Body of pancreas (tissue), 4 donors: ENCODE results near the gene VASH1. TPM values are rescaled to one million over a fixed set of nuclear protein-coding genes. Genes with fewer than 3 reads are reported as not detected.
A peak's percentile ranks its signal among the peaks of the same experiment; 100 is the strongest.

Experiments
- ATAC-seq: fragments of 150-250 bp; one replicate; pipeline ENCODE4 v1.9.1; 2016
- DNase-seq, 4 donors: peaks; one replicate each; pipeline ENCODE4 v3.0.0-alpha.2; 2019
- H3K27ac ChIP-seq, 4 donors: fragments of 200-600 bp; sonication (generic); 1 replicate in 3 of 4; 2 replicates in 1 of 4; pipeline versions ENCODE4 v1.5.1 to v1.6.1; 2016 to 2019; ENCODE audit warnings: mild to moderate bottlenecking in 1 of 4, mixed read lengths in 1 of 4, moderate library complexity in 1 of 4
- H3K27me3 ChIP-seq, 2 donors: fragments of 200-600 bp; sonication (generic); one replicate each; pipeline ENCODE4 v1.6.0; 2016; ENCODE audit warnings: mild to moderate bottlenecking in 1 of 2
- H3K36me3 ChIP-seq, 2 donors: fragments of 200-600 bp; sonication (generic); replicated peaks in 1 of 2; 2 replicates each; pipeline ENCODE4 v1.5.1; 2016; ENCODE audit warnings: low read depth in 2 of 2; ENCODE audit not compliant: insufficient read depth in 1 of 2
- H3K4me1 ChIP-seq: fragments of 200-600 bp; sonication (generic); one replicate; pipeline ENCODE4 v1.6.0; 2016
- H3K4me3 ChIP-seq, 2 donors: fragments of 200-600 bp; sonication (generic); 1 replicate in 1 of 2; 2 replicates in 1 of 2; pipeline ENCODE4 v1.5.1; 2016 to 2019
- H3K9me3 ChIP-seq, 3 donors: fragments of 200-600 bp; sonication (generic); 1 replicate in 2 of 3; 2 replicates in 1 of 3; pipeline ENCODE4 v1.5.1; 2016
- POLR2A ChIP-seq, 3 donors: fragments of 450-650 bp; IDR thresholded peaks; one replicate each; pipeline ENCODE4 v1.6.1; 2016; ENCODE audit warnings: antibody characterized with exemption in 3 of 3, mild to moderate bottlenecking in 2 of 3
- WGBS, 2 donors: methylation state at CpG; one replicate each; pipeline ENCODE4 v1.1.5; 2017; 5-methylcytosine and 5-hydroxymethylcytosine counted together
- intact Hi-C: fragments of 100-400 bp; cut with DNase I; formaldehyde crosslinking; loops from one replicate; pipeline ENCODE4 v1.15.1; 2023
- total RNA-seq, 2 donors: library from RNA; depleted of rRNA; stranded (reverse); fragments of >200 nt; gene quantifications; one replicate each; pipeline ENCODE4 v1.1.0, GENCODE V29; 2016
- TF ChIP-seq, protein P1 (sequence below), 7 experiments: fragments of 450-650 bp in 4 of 7; fragments of 200-600 bp in 3 of 7; sonication (generic) in 3 of 7; IDR thresholded peaks; one replicate each; pipeline ENCODE4 v1.5.1; 2016 to 2019; ENCODE audit warnings: antibody characterized with exemption in 7 of 7

The VASH1 gene
- total RNA-seq, 2 donors from 2014 or later, result 3.1 to 5.9 TPM

DNA sequence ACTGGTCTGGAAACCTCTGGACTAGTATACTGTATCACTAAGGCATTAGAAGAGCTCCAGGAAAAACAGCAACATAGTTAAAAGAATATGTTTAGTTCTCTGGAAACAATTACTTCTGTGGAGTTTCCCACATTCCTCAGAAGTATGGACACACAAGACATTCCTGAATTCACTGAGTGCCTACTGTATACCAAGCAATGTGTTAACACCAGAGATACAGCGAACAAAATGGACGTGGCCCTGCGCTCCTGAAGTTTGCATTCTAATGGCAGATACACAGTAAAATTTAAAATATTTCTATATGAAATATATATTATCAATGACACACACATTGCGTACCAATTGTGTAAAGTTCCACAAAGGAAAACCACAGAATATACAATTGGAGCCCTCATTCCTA, 50.3 kb downstream of the VASH1 start:
- 9 to 31% methylated on average over 4 of the region's 4 CpGs for WGBS, 2 donors
- Histone ChIP-seq H3K4me3 (peak overlapping the region; percentile 46 to 67), H3K4me1 (peaks cover 38% of the 10 kb centered on the region), H3K36me3 (peaks cover 0 to 10% of the 10 kb centered on the region in 2 donors), H3K27me3 (no peaks in the 10 kb centered on the region), H3K9me3 (no peaks in the 10 kb centered on the region), H3K27ac (peak overlapping the region; percentile 92 to 98 (median 96))
- TF ChIP-seq POLR2A (IDR thresholded peaks at IDR 0.05), result no peak
- TF ChIP-seq, protein P1, sequence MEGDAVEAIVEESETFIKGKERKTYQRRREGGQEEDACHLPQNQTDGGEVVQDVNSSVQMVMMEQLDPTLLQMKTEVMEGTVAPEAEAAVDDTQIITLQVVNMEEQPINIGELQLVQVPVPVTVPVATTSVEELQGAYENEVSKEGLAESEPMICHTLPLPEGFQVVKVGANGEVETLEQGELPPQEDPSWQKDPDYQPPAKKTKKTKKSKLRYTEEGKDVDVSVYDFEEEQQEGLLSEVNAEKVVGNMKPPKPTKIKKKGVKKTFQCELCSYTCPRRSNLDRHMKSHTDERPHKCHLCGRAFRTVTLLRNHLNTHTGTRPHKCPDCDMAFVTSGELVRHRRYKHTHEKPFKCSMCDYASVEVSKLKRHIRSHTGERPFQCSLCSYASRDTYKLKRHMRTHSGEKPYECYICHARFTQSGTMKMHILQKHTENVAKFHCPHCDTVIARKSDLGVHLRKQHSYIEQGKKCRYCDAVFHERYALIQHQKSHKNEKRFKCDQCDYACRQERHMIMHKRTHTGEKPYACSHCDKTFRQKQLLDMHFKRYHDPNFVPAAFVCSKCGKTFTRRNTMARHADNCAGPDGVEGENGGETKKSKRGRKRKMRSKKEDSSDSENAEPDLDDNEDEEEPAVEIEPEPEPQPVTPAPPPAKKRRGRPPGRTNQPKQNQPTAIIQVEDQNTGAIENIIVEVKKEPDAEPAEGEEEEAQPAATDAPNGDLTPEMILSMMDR (IDR thresholded peaks at IDR 0.05), result no peak
- intact Hi-C loops, result no loop called here
- DNase-seq (no peak), ATAC-seq (no peak)

DNA sequence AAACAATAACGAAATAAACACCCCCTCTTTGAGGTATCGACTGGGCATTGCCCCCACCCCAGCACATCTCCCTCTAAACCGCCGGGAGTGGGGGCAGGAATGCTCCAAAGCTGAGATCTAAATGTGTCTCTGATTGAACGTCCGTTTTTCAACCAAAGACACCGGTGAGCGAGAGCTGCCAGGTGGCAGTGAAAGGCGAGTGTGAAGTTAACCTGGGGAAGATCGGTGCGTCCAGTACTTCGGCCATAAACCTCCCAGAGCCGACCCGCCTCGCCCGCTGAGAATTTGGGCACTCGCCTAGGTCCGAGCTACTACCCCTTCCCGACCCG, 50.8 kb downstream of the VASH1 start:
- Histone ChIP-seq H3K4me3 (peak overlapping the region; percentile 46 to 67), H3K36me3 (peaks cover 0 to 10% of the 10 kb centered on the region in 2 donors), H3K4me1 (peaks cover 37% of the 10 kb centered on the region), H3K27me3 (no peaks in the 10 kb centered on the region), H3K27ac (peak overlapping the region; percentile 92 to 98 (median 96)), H3K9me3 (no peaks in the 10 kb centered on the region)
- intact Hi-C loops, result no loop called here
- ATAC-seq (peak; percentile 5), DNase-seq (no peak)
- 0% methylated on average over 12 to 18 of the region's 20 CpGs for WGBS, 2 donors
- TF ChIP-seq, protein P1 (IDR thresholded peaks at IDR 0.05), result no peak
- no peak for TF ChIP-seq POLR2A (IDR thresholded peaks at IDR 0.05)

DNA sequence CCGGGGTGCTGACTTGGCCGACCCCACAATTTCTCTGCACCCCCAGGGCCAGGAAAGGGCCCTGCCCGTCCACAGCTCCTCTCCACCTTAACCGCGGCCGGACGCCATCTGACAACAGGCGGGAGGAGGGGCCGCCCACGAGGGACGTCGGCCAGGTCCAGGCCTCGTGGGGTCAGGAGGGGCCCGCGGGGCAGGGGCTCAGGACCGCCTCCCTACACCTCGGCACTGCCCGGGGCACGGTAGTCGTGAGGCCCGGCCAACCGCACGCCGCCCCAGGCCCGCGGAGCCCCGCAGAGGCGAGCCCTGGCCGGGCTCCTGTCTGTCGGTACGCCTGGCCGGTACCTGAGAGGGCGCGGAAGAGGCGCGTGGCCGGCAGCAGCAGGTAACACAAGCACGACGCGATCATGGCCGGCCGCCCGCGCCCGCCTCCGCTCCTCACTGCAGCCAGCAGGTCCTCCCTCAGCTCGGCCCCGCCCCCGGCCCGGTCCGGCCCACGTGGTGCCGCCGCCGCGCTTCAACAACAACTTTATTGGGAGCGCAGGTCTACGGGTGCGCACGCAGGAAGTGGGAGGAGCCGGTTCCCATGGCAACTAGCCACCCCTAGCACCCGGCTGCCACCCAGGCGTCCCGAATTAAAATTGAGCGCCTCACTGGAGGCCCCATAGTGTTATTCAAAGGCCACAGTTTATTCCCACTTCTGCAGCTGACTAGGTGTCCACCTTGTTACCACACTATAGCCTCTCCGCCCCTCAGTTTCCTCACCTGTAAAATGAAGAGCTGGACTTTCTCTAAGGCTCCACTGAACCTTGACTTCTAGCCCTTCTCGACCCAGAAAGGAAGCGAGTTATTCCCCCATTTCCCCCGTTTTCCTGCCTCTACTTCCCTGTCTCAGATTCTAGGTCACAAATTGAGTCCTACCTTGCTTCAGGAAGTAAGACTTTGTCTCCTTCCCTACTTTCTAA, 51.4 kb downstream of the VASH1 start, which contains the start of gene ANGEL1:
TSS of gene ANGEL1 (minus strand) at position 461 of the 962 bp plus-strand sequence. CDS start at position 406, 55 bp downstream.
- 4 to 9% methylated on average over 26 to 61 of the region's 69 CpGs for WGBS, 2 donors
- no peaks in the 10 kb centered on the region for H3K9me3 ChIP-seq
- no peaks in the 10 kb centered on the region for H3K27me3 ChIP-seq
- ATAC-seq, result peak; percentile 96
- DNase-seq, result peak; percentile 99
- intact Hi-C loops, result no loop called here
- TF ChIP-seq POLR2A (IDR thresholded peaks at IDR 0.05), result peak; percentile 89 to 93 (median 90)
- TF ChIP-seq, protein P1 (IDR thresholded peaks at IDR 0.05), result peak in 1 of 7 experiments; percentile 26
- peak within 1 kb of the TSS; percentile 46 to 67 for H3K4me3 ChIP-seq
- H3K4me1 ChIP-seq, result peaks cover 37% of the 10 kb centered on the region
- H3K27ac ChIP-seq, result peak within 1 kb of the TSS; percentile 92 to 98 (median 96)
- peaks cover 0 to 8% of the 10 kb centered on the region in 2 donors for H3K36me3 ChIP-seq

DNA sequence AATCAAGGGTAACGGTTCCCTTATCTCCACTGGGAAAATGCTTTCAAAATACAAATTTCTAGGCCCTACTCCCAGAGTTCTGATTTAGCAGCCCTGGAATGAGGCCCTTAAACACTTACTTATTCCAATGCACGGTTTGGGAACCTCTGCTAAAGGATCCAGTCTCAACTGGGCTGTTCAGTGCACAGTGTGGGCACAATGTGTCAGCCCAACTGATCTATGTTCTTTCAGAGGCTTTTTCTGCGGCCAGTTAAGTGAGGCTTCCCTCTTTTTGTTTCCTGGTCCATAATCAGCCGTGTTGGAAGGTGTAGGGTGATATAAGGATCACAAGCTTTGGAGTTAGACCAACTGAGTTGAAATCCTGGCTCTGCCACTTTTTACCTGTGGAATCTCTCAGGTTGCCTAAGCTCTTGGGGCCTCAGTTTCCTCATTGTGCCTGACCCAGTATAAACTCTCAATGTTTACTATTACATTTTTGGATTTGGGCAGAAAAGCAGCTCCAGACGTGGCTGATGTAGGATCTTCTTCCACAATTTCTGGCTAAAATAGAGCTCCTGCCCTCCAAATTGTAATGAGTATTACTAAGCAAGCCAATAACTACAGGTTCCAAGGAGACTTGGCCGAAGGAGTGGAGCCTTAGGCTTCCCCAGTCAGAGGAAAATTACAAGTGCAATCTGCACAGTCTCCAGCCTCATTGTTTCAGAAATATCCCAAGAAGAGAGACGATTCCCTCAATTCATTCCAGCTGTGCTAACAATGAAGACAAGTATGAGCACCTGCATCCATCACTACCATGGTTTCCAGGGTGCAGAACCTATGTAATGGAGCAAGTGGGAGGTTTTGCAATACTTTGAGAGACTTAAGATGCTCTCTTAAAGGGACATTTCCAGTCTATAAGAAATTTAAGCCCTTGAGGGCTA, 53.7 kb downstream of the VASH1 start:
- peaks cover 20% of the 10 kb centered on the region for H3K4me1 ChIP-seq
- TF ChIP-seq, protein P1 (IDR thresholded peaks at IDR 0.05), result no peak
- no peak for TF ChIP-seq POLR2A (IDR thresholded peaks at IDR 0.05)
- no peaks in the 10 kb centered on the region for H3K9me3 ChIP-seq
- peak overlapping the region in 2 of 4 donors; percentile 32 to 94 for H3K27ac ChIP-seq
- ATAC-seq (no peak), DNase-seq (no peak)
- intact Hi-C loops, result no loop called here
- no peaks in the 10 kb centered on the region for H3K36me3 ChIP-seq
- 59 to 64% methylated on average over 7 of the region's 7 CpGs for WGBS, 2 donors
- no peaks in the 10 kb centered on the region for H3K27me3 ChIP-seq
- no peak overlapping the region for H3K4me3 ChIP-seq
